CD4-positive, CD25-positive, alpha-beta regulatory T cell (primary cell): ENCODE data around the gene HMGXB4. TPM values are rescaled to one million over a fixed set of nuclear protein-coding genes. Genes with fewer than 3 reads are reported as not detected.

ENCODE experiments used
- ATAC-seq, 2 donors: fragments of 150-1000 bp; cut with Tn5 transposase; one replicate each; pipeline ENCODE4 v1.10.0; 2021; ENCODE audit warnings: low read depth in 2 of 2, moderate number of reproducible peaks in 2 of 2, moderate library complexity in 1 of 2
- DNase-seq, 3 donors: peaks; one replicate each; pipeline versions ENCODE4 v3.0.0 to v3.0.0-alpha.2; 2012 to 2022; ENCODE audit warnings: mixed read lengths in 1 of 3
- H3K27ac ChIP-seq: one replicate; pipeline ENCODE4 v1.7.0; 2013; ENCODE audit warnings: mild to moderate bottlenecking, low read length; ENCODE audit not compliant: insufficient read depth, poor library complexity, severe bottlenecking
- H3K27me3 ChIP-seq: one replicate; pipeline ENCODE4 v1.7.0; 2013; ENCODE audit warnings: low read length; ENCODE audit not compliant: control insufficient read depth, insufficient read depth
- H3K36me3 ChIP-seq: one replicate; pipeline ENCODE4 v1.7.0; 2013; ENCODE audit warnings: mild to moderate bottlenecking, low read length, moderate library complexity; ENCODE audit not compliant: control insufficient read depth, insufficient read depth
- H3K4me1 ChIP-seq: 2 replicates; pipeline ENCODE4 v1.7.0; 2013; ENCODE audit warnings: mild to moderate bottlenecking, low read length; ENCODE audit not compliant: insufficient read depth, control insufficient read depth, poor library complexity, severe bottlenecking
- H3K4me3 ChIP-seq: one replicate; pipeline ENCODE4 v1.7.0; 2013; ENCODE audit warnings: low read depth, mild to moderate bottlenecking, low read length, moderate library complexity
- H3K9me3 ChIP-seq, 2 experiments: 1 replicate in 1 of 2; 2 replicates in 1 of 2; pipeline ENCODE4 v1.7.0; 2013; ENCODE audit warnings: low read length in 2 of 2, mild to moderate bottlenecking in 1 of 2, moderate library complexity in 1 of 2; ENCODE audit not compliant: control insufficient read depth in 2 of 2
- H3K27ac Mint-ChIP-seq, 3 donors: one replicate each; pipeline ENCODE4 v1.8.0; 2020 to 2022; ENCODE audit warnings: mild to moderate bottlenecking in 3 of 3, mixed read lengths in 3 of 3, moderate library complexity in 2 of 3
- H3K27me3 Mint-ChIP-seq: one replicate; pipeline ENCODE4 v1.8.0; 2022; ENCODE audit warnings: mild to moderate bottlenecking, mixed read lengths
- H3K36me3 Mint-ChIP-seq: one replicate; pipeline ENCODE4 v1.8.0; 2020; ENCODE audit warnings: mixed read lengths
- H3K4me1 Mint-ChIP-seq, 4 donors: one replicate each; pipeline ENCODE4 v1.8.0; 2020 to 2022; ENCODE audit warnings: mixed read lengths in 4 of 4, mild to moderate bottlenecking in 1 of 4
- H3K4me3 Mint-ChIP-seq, 4 donors: one replicate each; pipeline ENCODE4 v1.8.0; 2020 to 2022; ENCODE audit warnings: mild to moderate bottlenecking in 4 of 4, mixed read lengths in 4 of 4, moderate library complexity in 3 of 4
- H3K9me3 Mint-ChIP-seq, 7 donors: one replicate each; pipeline ENCODE4 v1.8.0; 2020 to 2022; ENCODE audit warnings: mixed read lengths in 7 of 7, mild to moderate bottlenecking in 3 of 7, moderate library complexity in 2 of 7
- polyA plus RNA-seq, 4 donors: library from polyadenylated mRNA; unstranded; fragments of 300-500 nt; fragmentation: Illumina TruSeq; gene quantifications; one replicate each; pipeline ENCODE4 v1.2.3, GENCODE V29; 2021
- total RNA-seq: library from RNA; stranded (reverse); gene quantifications from one replicate; pipeline ENCODE4 v1.2.3, GENCODE V29; 2022

HMGXB4 gene
- total and polyA plus RNA-seq, 5 donors from 2014 or later, result 16.1 to 48.4 (median 17.8) TPM

- Mint-ChIP-seq H3K9me3 (no peaks in the 10 kb centered on the region), H3K36me3 (peaks cover 33% of the 10 kb centered on the region), H3K4me3 (no peak overlapping the region), H3K4me1 (no peaks in the 10 kb centered on the region), H3K27me3 (no peaks in the 10 kb centered on the region), H3K27ac (no peak overlapping the region)
- Histone ChIP-seq H3K27me3 (no peaks in the 10 kb centered on the region), H3K27ac (no peak overlapping the region), H3K36me3 (peaks cover 78% of the 10 kb centered on the region), H3K9me3 (no peaks in the 10 kb centered on the region), H3K4me1 (no peaks in the 10 kb centered on the region), H3K4me3 (no peak overlapping the region)
- no peak for ATAC-seq
- DNase-seq, result no peak
These were observed 30.8 kb downstream of the HMGXB4 start for GRCh38 chr22:35288116-35288515.

GRCh38 chr22:35292786-35293185 lies 35.5 kb downstream of the HMGXB4 start:
- Histone ChIP-seq H3K36me3 (peaks cover 61% of the 10 kb centered on the region), H3K27ac (no peak overlapping the region), H3K4me1 (no peaks in the 10 kb centered on the region), H3K9me3 (no peaks in the 10 kb centered on the region), H3K27me3 (no peaks in the 10 kb centered on the region), H3K4me3 (no peak overlapping the region)
- H3K27me3 Mint-ChIP-seq, result no peaks in the 10 kb centered on the region
- ATAC-seq, result no peak
- H3K4me3 Mint-ChIP-seq, result no peak overlapping the region
- no peak overlapping the region for H3K27ac Mint-ChIP-seq
- H3K4me1 Mint-ChIP-seq, result peaks cover 0 to 4% (median 0%) of the 10 kb centered on the region in 4 donors
- DNase-seq, result no peak
- peaks cover 40% of the 10 kb centered on the region for H3K36me3 Mint-ChIP-seq
- H3K9me3 Mint-ChIP-seq, result no peaks in the 10 kb centered on the region

GRCh38 chr22:35296051-35296450 lies 38.8 kb downstream of the HMGXB4 start:
- no peak overlapping the region for H3K4me3 ChIP-seq
- no peaks in the 10 kb centered on the region for H3K9me3 Mint-ChIP-seq
- no peak overlapping the region for H3K27ac Mint-ChIP-seq
- peaks cover 34% of the 10 kb centered on the region for H3K36me3 Mint-ChIP-seq
- no peak for DNase-seq
- no peaks in the 10 kb centered on the region for H3K27me3 ChIP-seq
- H3K4me1 Mint-ChIP-seq, result peaks cover 3 to 22% (median 7%) of the 10 kb centered on the region in 4 donors
- no peaks in the 10 kb centered on the region for H3K27me3 Mint-ChIP-seq
- H3K27ac ChIP-seq, result no peak overlapping the region
- H3K4me1 ChIP-seq, result peaks cover 17% of the 10 kb centered on the region
- H3K36me3 ChIP-seq, result peaks cover 37% of the 10 kb centered on the region
- H3K9me3 ChIP-seq, result no peaks in the 10 kb centered on the region
- ATAC-seq, result no peak
- no peak overlapping the region for H3K4me3 Mint-ChIP-seq

- no peaks in the 10 kb centered on the region for H3K9me3 ChIP-seq
- Mint-ChIP-seq H3K27me3 (no peaks in the 10 kb centered on the region), H3K27ac (peak overlapping the region; percentile 85 to 99 (median 99)), H3K36me3 (peaks cover 13% of the 10 kb centered on the region), H3K9me3 (no peaks in the 10 kb centered on the region), H3K4me3 (peak overlapping the region; percentile 92 to 99 (median 96)), H3K4me1 (peaks cover 10 to 49% (median 23%) of the 10 kb centered on the region in 4 donors)
- H3K4me1 ChIP-seq, result peaks cover 30% of the 10 kb centered on the region
- no peaks in the 10 kb centered on the region for H3K27me3 ChIP-seq
- peak; percentile 6 to 7 for ATAC-seq
- no peak for DNase-seq
- H3K4me3 ChIP-seq, result peak overlapping the region; percentile 92
- peak overlapping the region; percentile 98 for H3K27ac ChIP-seq
- H3K36me3 ChIP-seq, result peaks cover 11% of the 10 kb centered on the region
These were observed 42.0 kb downstream of the HMGXB4 start for GRCh38 chr22:35299217-35299672.

GRCh38 chr22:35299673-35300499 lies 42.6 kb downstream of the HMGXB4 start, which contains the start of gene TOM1:
TSS of gene TOM1 (plus strand) at chr22:35299894. CDS start at chr22:35299929, 35 bp downstream.
- H3K4me3 ChIP-seq, result peak within 1 kb of the TSS; percentile 92
- H3K4me1 Mint-ChIP-seq, result peaks cover 10 to 54% (median 26%) of the 10 kb centered on the region in 4 donors
- no peaks in the 10 kb centered on the region for H3K27me3 Mint-ChIP-seq

GRCh38 chr22:35301372-35301874 lies 44.1 kb downstream of the HMGXB4 start:
- peak overlapping the region; percentile 14 for H3K27ac ChIP-seq
- H3K27me3 ChIP-seq, result no peaks in the 10 kb centered on the region
- Mint-ChIP-seq H3K9me3 (no peaks in the 10 kb centered on the region), H3K36me3 (peaks cover 9% of the 10 kb centered on the region), H3K27ac (peak overlapping the region; percentile 69 to 99 (median 99)), H3K27me3 (no peaks in the 10 kb centered on the region), H3K4me1 (peaks cover 13 to 69% (median 36%) of the 10 kb centered on the region in 4 donors), H3K4me3 (peak overlapping the region; percentile 92 to 99 (median 96))
- H3K9me3 ChIP-seq, result no peaks in the 10 kb centered on the region
- peaks cover 6% of the 10 kb centered on the region for H3K36me3 ChIP-seq
- peaks cover 47% of the 10 kb centered on the region for H3K4me1 ChIP-seq
- H3K4me3 ChIP-seq, result peak overlapping the region; percentile 70
- DNase-seq, result no peak
- no peak for ATAC-seq

More at GRCh38 chr22:35299673-35300499, 42.6 kb downstream of the HMGXB4 start, which contains the start of gene TOM1:
- H3K36me3 Mint-ChIP-seq, result peaks cover 9% of the 10 kb centered on the region
- ATAC-seq, result peak; percentile 93 to 94
- Histone ChIP-seq H3K27me3 (no peaks in the 10 kb centered on the region), H3K9me3 (no peaks in the 10 kb centered on the region), H3K27ac (peak within 1 kb of the TSS; percentile 98), H3K4me1 (peaks cover 33% of the 10 kb centered on the region), H3K36me3 (peaks cover 11% of the 10 kb centered on the region)
- peak within 1 kb of the TSS; percentile 92 to 99 (median 96) for H3K4me3 Mint-ChIP-seq
- DNase-seq, result peak; percentile 95 to 99 (median 99)
- peak within 1 kb of the TSS; percentile 98 to 99 (median 99) for H3K27ac Mint-ChIP-seq
- H3K9me3 Mint-ChIP-seq, result no peaks in the 10 kb centered on the region

GRCh38 chr22:35303029-35303624 lies 45.8 kb downstream of the HMGXB4 start:
- Mint-ChIP-seq H3K9me3 (no peaks in the 10 kb centered on the region), H3K4me1 (peaks cover 21 to 79% (median 50%) of the 10 kb centered on the region in 4 donors), H3K4me3 (peak overlapping the region in 3 of 4 donors; percentile 58 to 87 (median 63)), H3K36me3 (peaks cover 9% of the 10 kb centered on the region), H3K27me3 (no peaks in the 10 kb centered on the region), H3K27ac (peak overlapping the region; percentile 37 to 95 (median 49))
- H3K9me3 ChIP-seq, result no peaks in the 10 kb centered on the region
- H3K4me1 ChIP-seq, result peaks cover 64% of the 10 kb centered on the region
- H3K36me3 ChIP-seq, result peaks cover 4% of the 10 kb centered on the region
- no peak overlapping the region for H3K27ac ChIP-seq
- no peak overlapping the region for H3K4me3 ChIP-seq
- DNase-seq (no peak), ATAC-seq (no peak)
- H3K27me3 ChIP-seq, result no peaks in the 10 kb centered on the region
